ENCODE measurements around the gene ANAPC10.
"Not testable (repeated sequence)": the region's sequence is repeated elsewhere in the genome, so short reads cannot be mapped to it uniquely, and the experiment has no call there.

ANAPC10 gene

GRCh38 chr4:145097821-145098674, at the start of gene ANAPC10, which contains the start of gene ABCE1:
TSS of gene ANAPC10 (minus strand) at chr4:145098196. CDS start at chr4:145096099, 2,097 bp downstream.
TSS of gene ABCE1 (plus strand) at chr4:145098311. CDS start at chr4:145104413, 6,102 bp downstream.
- Histone ChIP-seq H3K4me2 (peak within 1 kb of the TSS; percentile 95), H3K27me3 (ENCODE audit: insufficient read depth, low read depth) (no peaks in the 10 kb centered on the region), H3K79me2 (ENCODE audit: insufficient read depth, low read depth) (peaks cover 89% of the 10 kb centered on the region), H3K4me3 (IDR thresholded peaks at IDR 0.05; ENCODE audit: insufficient read depth, low read depth, low read length) (peak within 1 kb of the TSS; percentile 16), H3K9ac (peak within 1 kb of the TSS; percentile 96), H3K4me1 (ENCODE audit: low read depth, poor library complexity, severe bottlenecking) (peaks cover 50% of the 10 kb centered on the region), H3K27ac (peak within 1 kb of the TSS; percentile 87), H4K20me1 (ENCODE audit: insufficient read depth) (peaks cover 11% of the 10 kb centered on the region), H2AFZ (ENCODE audit: low read depth) (peak within 1 kb of the TSS; percentile 67), H3K36me3 (ENCODE audit: insufficient read depth) (no peaks in the 10 kb centered on the region; the same call in 1 of the 2 replicates)
- TF ChIP-seq CTCF (conservative IDR thresholded peaks at IDR 0.05; ENCODE audit: low read depth, low read length), result 0 out of 2 replicates have a peak, but pooled peaks have one; percentile 8

- not testable (repeated sequence) for H3K27me3 ChIP-seq (ENCODE audit: insufficient read depth, low read depth); H3K4me2 ChIP-seq; H2AFZ ChIP-seq (ENCODE audit: low read depth); H3K27ac ChIP-seq; H3K79me2 ChIP-seq (ENCODE audit: insufficient read depth, low read depth); H3K9ac ChIP-seq; H3K4me3 ChIP-seq (IDR thresholded peaks at IDR 0.05; ENCODE audit: insufficient read depth, low read depth, low read length); H4K20me1 ChIP-seq (ENCODE audit: insufficient read depth)
- Histone ChIP-seq H3K4me1 (ENCODE audit: low read depth, poor library complexity, severe bottlenecking) (peaks cover 30% of the 10 kb centered on the region), H3K36me3 (ENCODE audit: insufficient read depth) (peaks cover 16% of the 10 kb centered on the region; the same call in 1 of the 2 replicates)
These were observed 38.2 kb upstream of the ANAPC10 start for GRCh38 chr4:145136219-145136618.

GRCh38 chr4:145132511-145133098, 34.6 kb upstream of the ANAPC10 start:
- Histone ChIP-seq H3K4me3 (IDR thresholded peaks at IDR 0.05; ENCODE audit: insufficient read depth, low read depth, low read length) (no peak overlapping the region), H3K36me3 (ENCODE audit: insufficient read depth) (no peaks in the 10 kb centered on the region; the same call in 1 of the 2 replicates), H4K20me1 (ENCODE audit: insufficient read depth) (no peaks in the 10 kb centered on the region), H3K79me2 (ENCODE audit: insufficient read depth, low read depth) (no peaks in the 10 kb centered on the region), H3K4me2 (no peak overlapping the region; the same call in 1 of the 2 replicates), H3K9ac (no peak overlapping the region), H2AFZ (ENCODE audit: low read depth) (no peak overlapping the region), H3K27ac (no peak overlapping the region), H3K27me3 (ENCODE audit: insufficient read depth, low read depth) (no peaks in the 10 kb centered on the region), H3K4me1 (ENCODE audit: low read depth, poor library complexity, severe bottlenecking) (peaks cover 64% of the 10 kb centered on the region)
- TF ChIP-seq CTCF (conservative IDR thresholded peaks at IDR 0.05; ENCODE audit: low read depth, low read length), result no peak

- Histone ChIP-seq H3K27ac (no peak overlapping the region; the same call in 1 of the 2 replicates), H3K79me2 (ENCODE audit: insufficient read depth, low read depth) (no peaks in the 10 kb centered on the region), H3K27me3 (ENCODE audit: insufficient read depth, low read depth) (no peaks in the 10 kb centered on the region), H2AFZ (ENCODE audit: low read depth) (no peak overlapping the region), H3K4me1 (ENCODE audit: low read depth, poor library complexity, severe bottlenecking) (peaks cover 64% of the 10 kb centered on the region), H4K20me1 (ENCODE audit: insufficient read depth) (no peaks in the 10 kb centered on the region), H3K4me3 (IDR thresholded peaks at IDR 0.05; ENCODE audit: insufficient read depth, low read depth, low read length) (no peak overlapping the region), H3K9ac (no peak overlapping the region), H3K4me2 (no peak overlapping the region), H3K36me3 (ENCODE audit: insufficient read depth) (no peaks in the 10 kb centered on the region; the same call in 1 of the 2 replicates)
- TF ChIP-seq CTCF (conservative IDR thresholded peaks at IDR 0.05; ENCODE audit: low read depth, low read length), result no peak
These were observed 33.9 kb upstream of the ANAPC10 start for GRCh38 chr4:145131848-145132247.
